Loucy (cell line): ENCODE data around the gene AHCTF1.
"Not testable (repeated sequence)": the region's sequence is repeated elsewhere in the genome, so short reads cannot be mapped to it uniquely, and the experiment has no call there.

Source experiments
- H2AFZ ChIP-seq: fragments of 200-600 bp; sonication (generic); 2 replicates; pipeline ENCODE4 v1.6.0; 2016; ENCODE audit warnings: antibody characterized with exemption, mild to moderate bottlenecking, low read length, moderate library complexity
- H3F3A ChIP-seq: fragments of 200-600 bp; 2 replicates; pipeline ENCODE4 v1.6.0; 2016; ENCODE audit warnings: antibody characterized with exemption, low read depth, mild to moderate bottlenecking
- H3K27me3 ChIP-seq: fragments of 200-600 bp; sonication (generic); 2 replicates; pipeline ENCODE4 v1.6.1; 2014; ENCODE audit warnings: low read length, mild to moderate bottlenecking; ENCODE audit not compliant: insufficient read depth, poor library complexity, severe bottlenecking
- H3K36me3 ChIP-seq: fragments of 200-600 bp; sonication (generic); 2 replicates; pipeline ENCODE4 v1.6.1; 2016; ENCODE audit warnings: low read length; ENCODE audit not compliant: insufficient read depth
- H3K4me1 ChIP-seq: fragments of 200-600 bp; sonication (generic); 2 replicates; pipeline ENCODE4 v1.5.1; 2014; ENCODE audit warnings: low read length, mild to moderate bottlenecking; ENCODE audit not compliant: insufficient read depth, poor library complexity, severe bottlenecking
- H3K4me2 ChIP-seq: fragments of 200-600 bp; sonication (generic); 2 replicates; pipeline ENCODE4 v1.6.0; 2014; ENCODE audit warnings: antibody characterized with exemption, low read length, low read depth, mild to moderate bottlenecking; ENCODE audit not compliant: poor library complexity, severe bottlenecking
- H3K4me3 ChIP-seq: fragments of 200-600 bp; sonication (generic); 2 replicates; pipeline ENCODE4 v1.5.1; 2014; ENCODE audit warnings: low read length, mild to moderate bottlenecking, mixed read lengths; ENCODE audit not compliant: poor library complexity, severe bottlenecking
- H3K79me2 ChIP-seq: fragments of 200-600 bp; sonication (generic); 2 replicates; pipeline ENCODE4 v1.6.1; 2014; ENCODE audit warnings: low read length; ENCODE audit not compliant: insufficient read depth
- H3K9ac ChIP-seq: fragments of 200-600 bp; sonication (generic); 2 replicates; pipeline ENCODE4 v1.6.0; 2014; ENCODE audit warnings: mild to moderate bottlenecking, low read depth, low read length, moderate library complexity; ENCODE audit not compliant: poor library complexity, severe bottlenecking
- H3K9me2 ChIP-seq: fragments of 200-600 bp; sonication (generic); replicated peaks from 2 replicates; pipeline ENCODE4 v1.6.1; 2016; ENCODE audit warnings: low read depth, low read length, mixed read lengths
- H3K9me3 ChIP-seq: fragments of 200-600 bp; sonication (generic); 2 replicates; pipeline ENCODE4 v1.6.1; 2014; ENCODE audit warnings: mild to moderate bottlenecking, antibody characterized with exemption, low read length, low read depth; ENCODE audit not compliant: insufficient read depth
- H4K20me1 ChIP-seq: fragments of 200-600 bp; sonication (generic); 2 replicates; pipeline ENCODE4 v1.6.0; 2014; ENCODE audit warnings: antibody characterized with exemption, low read length, mild to moderate bottlenecking; ENCODE audit not compliant: insufficient read depth, poor library complexity, severe bottlenecking
- EZH2phosphoT487 ChIP-seq: fragments of 200-600 bp; IDR thresholded peaks from 2 replicates; pipeline ENCODE4 v1.6.1; 2018; ENCODE audit warnings: antibody characterized with exemption, mild to moderate bottlenecking, moderate library complexity, borderline replicate concordance
- TF ChIP-seq, protein P1 (sequence below): fragments of 200-600 bp; sonication (generic); conservative IDR thresholded peaks from 2 replicates; pipeline ENCODE4 v1.5.1; 2014; ENCODE audit warnings: mild to moderate bottlenecking, antibody characterized with exemption, low read length

The AHCTF1 gene

DNA sequence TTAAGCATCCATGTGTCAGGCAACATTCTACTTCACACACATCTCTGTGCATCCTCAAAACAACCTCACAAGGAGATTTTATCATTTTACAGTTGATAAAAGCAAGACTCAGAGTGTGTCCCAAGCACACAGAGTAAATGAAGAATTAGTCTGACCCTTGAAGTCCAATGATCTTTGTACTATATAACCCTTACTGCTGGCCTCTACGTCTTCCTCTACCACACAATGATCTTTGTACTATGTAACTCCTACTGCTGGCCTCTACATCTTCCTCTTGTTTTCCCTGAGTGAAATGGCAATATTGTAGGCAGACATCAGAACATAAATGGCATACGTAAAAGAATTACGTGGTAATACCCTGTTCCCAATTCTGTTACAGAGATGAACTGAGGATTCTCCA lies 55.3 kb downstream of the AHCTF1 start:
- Histone ChIP-seq H3K9me3 (no peaks in the 10 kb centered on the region), H2AFZ (no peak overlapping the region), H3K4me3 (no peak overlapping the region), H3K79me2 (no peaks in the 10 kb centered on the region; the same call in 1 of the 2 replicates), H3K36me3 (peaks cover 69% of the 10 kb centered on the region), H4K20me1 (peaks cover 4% of the 10 kb centered on the region), H3K9me2 (no peaks in the 10 kb centered on the region), H3K4me1 (no peaks in the 10 kb centered on the region), H3K27me3 (no peaks in the 10 kb centered on the region), H3F3A (no peaks in the 10 kb centered on the region), H3K4me2 (no peak overlapping the region), H3K9ac (no peak overlapping the region)
- TF ChIP-seq, protein P1, sequence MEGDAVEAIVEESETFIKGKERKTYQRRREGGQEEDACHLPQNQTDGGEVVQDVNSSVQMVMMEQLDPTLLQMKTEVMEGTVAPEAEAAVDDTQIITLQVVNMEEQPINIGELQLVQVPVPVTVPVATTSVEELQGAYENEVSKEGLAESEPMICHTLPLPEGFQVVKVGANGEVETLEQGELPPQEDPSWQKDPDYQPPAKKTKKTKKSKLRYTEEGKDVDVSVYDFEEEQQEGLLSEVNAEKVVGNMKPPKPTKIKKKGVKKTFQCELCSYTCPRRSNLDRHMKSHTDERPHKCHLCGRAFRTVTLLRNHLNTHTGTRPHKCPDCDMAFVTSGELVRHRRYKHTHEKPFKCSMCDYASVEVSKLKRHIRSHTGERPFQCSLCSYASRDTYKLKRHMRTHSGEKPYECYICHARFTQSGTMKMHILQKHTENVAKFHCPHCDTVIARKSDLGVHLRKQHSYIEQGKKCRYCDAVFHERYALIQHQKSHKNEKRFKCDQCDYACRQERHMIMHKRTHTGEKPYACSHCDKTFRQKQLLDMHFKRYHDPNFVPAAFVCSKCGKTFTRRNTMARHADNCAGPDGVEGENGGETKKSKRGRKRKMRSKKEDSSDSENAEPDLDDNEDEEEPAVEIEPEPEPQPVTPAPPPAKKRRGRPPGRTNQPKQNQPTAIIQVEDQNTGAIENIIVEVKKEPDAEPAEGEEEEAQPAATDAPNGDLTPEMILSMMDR, result no peak
- TF ChIP-seq EZH2phosphoT487, result no peak

GRCh38 chr1:246875041-246876026 lies 56.4 kb downstream of the AHCTF1 start:
- Histone ChIP-seq H2AFZ (no peak overlapping the region), H3F3A (no peaks in the 10 kb centered on the region), H3K9ac (no peak overlapping the region), H3K4me3 (no peak overlapping the region), H3K9me3 (no peaks in the 10 kb centered on the region), H3K9me2 (no peaks in the 10 kb centered on the region), H3K36me3 (peaks cover 76% of the 10 kb centered on the region), H4K20me1 (peaks cover 7% of the 10 kb centered on the region), H3K27me3 (no peaks in the 10 kb centered on the region), H3K79me2 (no peaks in the 10 kb centered on the region; the same call in 1 of the 2 replicates), H3K4me1 (no peaks in the 10 kb centered on the region), H3K4me2 (no peak overlapping the region)
- TF ChIP-seq, protein P1, result no peak
- TF ChIP-seq EZH2phosphoT487, result no peak

DNA sequence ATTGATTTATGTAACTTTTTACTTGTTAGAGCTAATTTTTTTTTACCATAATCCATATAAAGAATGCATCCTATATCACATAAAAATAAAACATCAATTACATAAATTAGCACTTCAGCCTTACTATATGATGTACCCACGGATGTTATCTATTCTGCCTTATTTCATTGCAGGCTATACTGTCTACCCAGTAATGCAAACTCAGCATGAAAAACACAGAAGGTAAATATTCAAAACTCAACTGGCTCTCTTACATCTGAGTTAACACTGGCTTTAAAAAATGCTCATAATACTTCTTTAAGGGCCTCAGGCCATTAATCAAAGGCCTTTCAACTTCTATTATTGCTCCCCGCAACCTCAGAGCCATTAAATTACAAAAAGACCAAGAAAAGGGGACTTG lies 65.8 kb downstream of the AHCTF1 start:
- H3F3A ChIP-seq, result no peaks in the 10 kb centered on the region; the same call in 1 of the 2 replicates
- H3K36me3 ChIP-seq, result peaks cover 76% of the 10 kb centered on the region
- TF ChIP-seq, protein P1, result no peak
- no peak for TF ChIP-seq EZH2phosphoT487
- no peaks in the 10 kb centered on the region for H3K4me1 ChIP-seq
- no peaks in the 10 kb centered on the region for H3K27me3 ChIP-seq
- peaks cover 2% of the 10 kb centered on the region for H4K20me1 ChIP-seq
- no peak overlapping the region for H3K9ac ChIP-seq
- no peak overlapping the region for H2AFZ ChIP-seq
- no peaks in the 10 kb centered on the region for H3K9me2 ChIP-seq
- no peak overlapping the region for H3K4me3 ChIP-seq
- no peaks in the 10 kb centered on the region for H3K9me3 ChIP-seq
- H3K79me2 ChIP-seq, result no peaks in the 10 kb centered on the region
- no peak overlapping the region for H3K4me2 ChIP-seq

DNA sequence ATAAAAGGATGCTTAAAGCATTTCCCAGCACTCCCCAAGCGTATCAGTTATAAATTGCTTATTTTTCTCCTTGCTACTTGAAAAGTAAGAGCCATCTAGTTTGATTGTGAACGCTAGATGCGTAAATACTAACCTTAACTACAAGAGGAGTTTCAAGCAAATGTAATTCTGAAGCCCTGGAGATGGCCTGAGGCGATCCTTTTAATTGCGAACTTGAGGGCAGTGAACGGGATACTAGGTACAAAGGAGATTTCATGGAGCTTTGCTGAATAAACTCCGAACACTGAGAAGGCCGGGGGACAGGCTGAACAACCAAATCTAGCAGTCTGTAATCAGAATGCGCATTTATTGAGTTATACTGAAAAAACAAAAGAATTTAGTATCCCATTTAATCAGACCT lies 68.0 kb downstream of the AHCTF1 start:
- H3K4me1 ChIP-seq, H3K4me2 ChIP-seq, H3K9me2 ChIP-seq, H3K4me3 ChIP-seq, H3K79me2 ChIP-seq, H3K9me3 ChIP-seq, H3K9ac ChIP-seq, H3F3A ChIP-seq, H3K27me3 ChIP-seq, H4K20me1 ChIP-seq, H2AFZ ChIP-seq: not testable (repeated sequence)
- H3K36me3 ChIP-seq, result peaks cover 76% of the 10 kb centered on the region
